GM21717 (cell line): ENCODE measurements around the gene NUP62CL.
"Not testable (repeated sequence)": the region's sequence is repeated elsewhere in the genome, so short reads cannot be mapped to it uniquely, and the experiment has no call there.

Experiments used
- ATAC-seq: cut with Tn5 transposase; IDR thresholded peaks from one replicate; pipeline ENCODE4 v1.9.1; 2021; ENCODE audit warnings: mild to moderate bottlenecking, moderate library complexity; ENCODE audit not compliant: unreplicated experiment

NUP62CL gene

GRCh38 chrX:107205770-107206696 is at the start of gene NUP62CL, which contains the start of gene DNAAF6:
Gene NUP62CL (minus strand): TSS chrX:107206433. CDS start chrX:107175146, 31,287 bp downstream.
Gene DNAAF6 (plus strand): TSS chrX:107206611. CDS start chrX:107212876, 6,265 bp downstream.
- peak; percentile 83 for ATAC-seq

- no peak for ATAC-seq
These were observed 22.2 kb upstream of the NUP62CL start for GRCh38 chrX:107228486-107228819.

GRCh38 chrX:107227780-107228485 is 21.7 kb upstream of the NUP62CL start:
- no peak for ATAC-seq

GRCh38 chrX:107226757-107227156 is 20.5 kb upstream of the NUP62CL start:
- no peak for ATAC-seq

GRCh38 chrX:107213477-107213876 is 7.2 kb upstream of the NUP62CL start:
- no peak for ATAC-seq

GRCh38 chrX:107207943-107208342 is 1.7 kb upstream of the NUP62CL start:
- no peak for ATAC-seq

- no peak for ATAC-seq
These were observed 856 bp upstream of the NUP62CL start for GRCh38 chrX:107207089-107207488.

- ATAC-seq, result no peak
These were observed 448 bp upstream of the NUP62CL start for GRCh38 chrX:107206697-107207065.

- ATAC-seq, result no peak
These were observed 2.1 kb downstream of the NUP62CL start for GRCh38 chrX:107204068-107204605.

- ATAC-seq, result no peak
These were observed 6.7 kb downstream of the NUP62CL start for GRCh38 chrX:107199491-107199890.

- ATAC-seq, result not testable (repeated sequence)
These were observed 8.2 kb downstream of the NUP62CL start for GRCh38 chrX:107198074-107198473.

- ATAC-seq, result no peak
These were observed 8.9 kb downstream of the NUP62CL start for GRCh38 chrX:107197319-107197718.

- ATAC-seq, result no peak
These were observed 34.7 kb downstream of the NUP62CL start for GRCh38 chrX:107171369-107172102.

- ATAC-seq, result no peak
These were observed 37.5 kb downstream of the NUP62CL start for GRCh38 chrX:107168712-107169111.

GRCh38 chrX:107168257-107168656 is 38.0 kb downstream of the NUP62CL start:
- no peak for ATAC-seq

- ATAC-seq, result no peak
These were observed 38.9 kb downstream of the NUP62CL start for GRCh38 chrX:107167163-107167921.

GRCh38 chrX:107157618-107158017 is 48.6 kb downstream of the NUP62CL start:
- ATAC-seq, result not testable (repeated sequence)

GRCh38 chrX:107155621-107156430 is 50.4 kb downstream of the NUP62CL start:
- ATAC-seq, result not testable (repeated sequence)
